22Rv1 (cell line): ENCODE results near the gene RALBP1.

ENCODE experiments used
- H3K27ac ChIP-seq: fragments of 450-650 bp; 2 replicates; pipeline ENCODE4 v1.5.1; 2017
- CTCF ChIP-seq: fragments of 450-650 bp; IDR thresholded peaks from 2 replicates; pipeline ENCODE4 v1.5.1; 2017; ENCODE audit warnings: mild to moderate bottlenecking
- ZFX ChIP-seq: fragments of 450-650 bp; IDR thresholded peaks from 2 replicates; pipeline ENCODE4 v1.6.1; 2017; ENCODE audit warnings: antibody characterized with exemption, borderline replicate concordance

RALBP1 gene

GRCh38 chr18:9455718-9456511, 19.4 kb upstream of the RALBP1 start:
- no peak overlapping the region for H3K27ac ChIP-seq
- TF ChIP-seq CTCF (no peak), ZFX (no peak)

GRCh38 chr18:9466127-9466526, 9.2 kb upstream of the RALBP1 start:
- no peak for TF ChIP-seq CTCF
- no peak for TF ChIP-seq ZFX
- H3K27ac ChIP-seq: no peak overlapping the region

GRCh38 chr18:9466846-9467245, 8.5 kb upstream of the RALBP1 start:
- TF ChIP-seq CTCF: no peak
- TF ChIP-seq ZFX: no peak
- no peak overlapping the region for H3K27ac ChIP-seq

- no peak overlapping the region for H3K27ac ChIP-seq
- TF ChIP-seq CTCF (no peak), ZFX (no peak)
Observed at GRCh38 chr18:9468998-9469397, 6.3 kb upstream of the RALBP1 start.

- H3K27ac ChIP-seq: no peak overlapping the region
- no peak for TF ChIP-seq CTCF
- no peak for TF ChIP-seq ZFX
Observed at GRCh38 chr18:9469685-9470084, 5.6 kb upstream of the RALBP1 start.

GRCh38 chr18:9474108-9474982, 968 bp upstream of the RALBP1 start:
- no peak for TF ChIP-seq ZFX
- TF ChIP-seq CTCF: peak; percentile 16; the same call in 1 of the 2 replicates
- H3K27ac ChIP-seq: peak overlapping the region; percentile 92
